Mammary epithelial cell (primary cell): Measurements from ENCODE around the gene JDP2.

Experiments
- CTCF ChIP-seq, 2 donors: IDR thresholded peaks in 1 of 2; conservative IDR thresholded peaks in 1 of 2; 2 replicates each; pipeline ENCODE4 v1.5.1; 2011 to 2012; ENCODE audit warnings: inconsistent platforms in 2 of 2, low read length in 2 of 2, mild to moderate bottlenecking in 2 of 2, control low read depth in 1 of 2, low read depth in 1 of 2; ENCODE audit not compliant: insufficient read depth in 1 of 2; ENCODE audit errors: extremely low read depth in 1 of 2
- EZH2 ChIP-seq: IDR thresholded peaks from 2 replicates; pipeline ENCODE4 v1.6.1; 2012; ENCODE audit warnings: low read length, inconsistent platforms, borderline replicate concordance

- no peak for TF ChIP-seq CTCF (conservative IDR thresholded peaks at IDR 0.05 in 1 of 2, IDR thresholded peaks at IDR 0.05 in 1 of 2; ENCODE audit: extremely low read depth in 1 of 2, insufficient read depth in 1 of 2, low read depth in 1 of 2, low read length in 2 of 2)
- TF ChIP-seq EZH2, result no peak
These were observed 79.1 kb downstream of the JDP2 start for GRCh38 chr14:75506930-75507329.
